Right cardiac atrium (tissue), 5 donors: ENCODE data around the gene C6orf62. TPM values are rescaled to one million over a fixed set of nuclear protein-coding genes. Genes with fewer than 3 reads are reported as not detected.

ENCODE experiments used
- ATAC-seq, 2 donors: fragments of 200-7000 bp; cut with Tn5 transposase; one replicate each; pipeline versions ENCODE4 v1.8.0 to v1.9.1; 2020; ENCODE audit warnings: moderate library complexity in 2 of 2, mild to moderate bottlenecking in 1 of 2
- DNase-seq, 3 donors: peaks; one replicate each; pipeline ENCODE4 v3.0.0-alpha.2; 2020
- H3K27ac ChIP-seq: one replicate; pipeline ENCODE4 v1.5.1; 2013; ENCODE audit warnings: mild to moderate bottlenecking, low read length, control low read depth, moderate library complexity
- H3K27me3 ChIP-seq: one replicate; pipeline ENCODE4 v1.6.1; 2013; ENCODE audit not compliant: control insufficient read depth, insufficient read depth
- H3K4me1 ChIP-seq: one replicate; pipeline ENCODE4 v1.6.1; 2013; ENCODE audit warnings: low read length; ENCODE audit not compliant: control insufficient read depth, insufficient read depth
- H3K4me3 ChIP-seq: one replicate; pipeline ENCODE4 v1.5.1; 2013; ENCODE audit warnings: low read length, control low read depth
- H3K9me3 ChIP-seq: one replicate; pipeline ENCODE4 v1.6.1; 2013; ENCODE audit warnings: low read length; ENCODE audit not compliant: control insufficient read depth
- WGBS: extraction: QIAGEN DNeasy Blood & Tissue Kit; methylation state at CpG from one replicate; pipeline ENCODE4 v1.1.7; 2013; 5-methylcytosine and 5-hydroxymethylcytosine counted together
- intact Hi-C, 4 donors: fragments of 100-400 bp; cut with DNase I; formaldehyde crosslinking; loops; one replicate each; pipeline versions ENCODE4 v1.11.0 to v1.14.0; 2022 to 2023
- polyA plus RNA-seq: library from polyadenylated mRNA; stranded (reverse); fragments of 200-250 nt; gene quantifications from one replicate; pipeline ENCODE4 v1.2.3, GENCODE V29; 2013
- total RNA-seq, 4 donors: library from RNA; stranded (reverse); fragmentation: NEBNext Ultra II Directional; extraction: Animal tissue kit (Norgen Biotek cat#: 25700); gene quantifications; one replicate each; pipeline ENCODE4 v1.2.1, GENCODE V29; 2021
- donor health status: healthy with polysubstance abuse.
- donor health status: DM: no; HTN: yes; CAD: no.
- donor health status: DM: no; HTN: no; CAD: no.
- donor health status: DM: no; HTN: yes; CAD: no; lungs with severe emphysema.
- donor health status: DM: yes; HTN: yes; CAD: no.

Gene C6orf62
- total and polyA plus RNA-seq, 5 donors, result 31.9 to 66.5 (median 56.4) TPM

DNA sequence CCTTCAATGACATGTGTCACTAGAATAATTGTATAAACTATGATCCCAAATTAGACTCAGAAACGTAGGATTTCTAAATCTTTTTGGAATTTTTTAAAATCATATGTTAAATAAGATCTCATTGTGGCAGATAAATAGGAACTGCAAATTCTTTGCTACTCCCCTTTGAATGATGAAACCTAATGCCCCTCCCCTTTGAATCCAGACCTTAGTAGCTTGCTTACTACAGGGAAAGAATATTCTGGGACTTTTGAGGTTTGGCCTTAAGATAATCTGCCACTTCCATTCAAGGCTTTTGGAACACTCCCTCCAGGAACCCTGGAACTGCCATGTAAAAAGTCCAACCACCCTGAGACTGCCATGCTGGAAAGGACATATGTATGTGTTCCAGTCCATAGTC, 59.4 kb downstream of the C6orf62 start:
- Histone ChIP-seq H3K27me3 (no peaks in the 10 kb centered on the region), H3K4me1 (peaks cover 3% of the 10 kb centered on the region), H3K4me3 (no peak overlapping the region), H3K9me3 (no peaks in the 10 kb centered on the region), H3K27ac (no peak overlapping the region)
- intact Hi-C loops, result no loop called here
- WGBS, result 73% methylated on average over 1 of the region's 1 CpG
- ATAC-seq (no peak), DNase-seq (no peak)

GRCh38 chr6:24658573-24659560, 60.1 kb downstream of the C6orf62 start:
- DNase-seq, result no peak
- no peak overlapping the region for H3K27ac ChIP-seq

DNA sequence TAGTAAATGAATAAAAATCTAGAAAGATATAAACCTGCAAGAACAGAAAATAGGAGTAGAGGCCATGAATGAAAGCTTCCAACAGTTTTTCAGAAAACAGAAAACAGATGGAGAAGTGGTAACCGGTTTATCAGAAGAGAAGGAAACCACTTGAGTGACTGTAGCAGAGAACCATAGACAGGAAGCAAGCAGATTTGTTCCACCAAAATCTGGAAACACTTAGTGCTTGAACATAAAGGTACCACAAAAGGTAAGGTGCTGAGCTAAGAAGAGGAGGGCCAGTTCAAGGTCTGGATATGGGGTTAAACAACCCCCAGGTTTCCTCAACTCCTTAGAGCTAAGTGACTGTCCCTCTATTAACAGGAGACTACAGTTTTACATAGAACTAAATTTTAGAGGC, 63.7 kb downstream of the C6orf62 start:
- Histone ChIP-seq H3K4me1 (no peaks in the 10 kb centered on the region), H3K4me3 (no peak overlapping the region), H3K27me3 (no peaks in the 10 kb centered on the region), H3K27ac (no peak overlapping the region), H3K9me3 (no peaks in the 10 kb centered on the region)
- ATAC-seq (no peak), DNase-seq (no peak)
- intact Hi-C loops, result no loop called here
- 66% methylated on average over 1 of the region's 1 CpG for WGBS

More at GRCh38 chr6:24658573-24659560, 60.1 kb downstream of the C6orf62 start:
- Histone ChIP-seq H3K27me3 (no peaks in the 10 kb centered on the region), H3K4me3 (no peak overlapping the region), H3K4me1 (peaks cover 3% of the 10 kb centered on the region), H3K9me3 (no peaks in the 10 kb centered on the region)
- WGBS, result 74% methylated on average over 9 of the region's 9 CpGs
- ATAC-seq, result no peak
- intact Hi-C loops, result no loop called here

Other genes starting within 250 kb of the C6orf62 start
- gene GPLD1, start 229.6 kb downstream of the C6orf62 start, total RNA-seq, result 1 to 10 TPM; 1.0 to 1.6 (median 1.2) TPM
- 0.52 TPM for gene GPLD1, start 229.6 kb downstream of the C6orf62 start, polyA plus RNA-seq
- gene ALDH5A1, start 224.2 kb downstream of the C6orf62 start, total RNA-seq, result 10 to 100 TPM; 10.9 to 16.5 (median 14.9) TPM
- 7.7 TPM for gene ALDH5A1, start 224.2 kb downstream of the C6orf62 start, polyA plus RNA-seq
- under 1 TPM; 0.06 to 0.20 (median 0.10) TPM for gene KIAA0319, start 73.0 kb downstream of the C6orf62 start, total RNA-seq
- gene KIAA0319, start 73.0 kb downstream of the C6orf62 start, polyA plus RNA-seq, result not detected
- gene TDP2, start 52.3 kb downstream of the C6orf62 start, total RNA-seq, result 10 to 100 TPM; 42.4 to 45.4 (median 44.2) TPM
- gene TDP2, start 52.3 kb downstream of the C6orf62 start, polyA plus RNA-seq, result 30.2 TPM
- 10 to 100 TPM; 63.7 to 92.1 (median 77.6) TPM for gene ACOT13, start 52.1 kb downstream of the C6orf62 start, total RNA-seq
- gene ACOT13, start 52.1 kb downstream of the C6orf62 start, polyA plus RNA-seq, result 87.4 TPM
- gene GMNN, start 55.8 kb upstream of the C6orf62 start, total RNA-seq, result 1 to 10 TPM; 5.6 to 8.2 (median 6.2) TPM
- gene GMNN, start 55.8 kb upstream of the C6orf62 start, polyA plus RNA-seq, result 7.0 TPM
- gene ARMH2, start 79.8 kb upstream of the C6orf62 start, total RNA-seq, result not detected
- gene ARMH2, start 79.8 kb upstream of the C6orf62 start, polyA plus RNA-seq, result not detected
- gene RIPOR2, start 216.8 kb upstream of the C6orf62 start, total RNA-seq, result 1 to 10 TPM; 2.1 to 2.9 (median 2.4) TPM
- 0.59 TPM for gene RIPOR2, start 216.8 kb upstream of the C6orf62 start, polyA plus RNA-seq